Posterior vena cava (tissue), 2 donors: ENCODE data around the gene MRGPRX2. TPM values are rescaled to one million over a fixed set of nuclear protein-coding genes. Genes with fewer than 3 reads are reported as not detected.

ENCODE experiments used
- DNase-seq: peaks from one replicate; pipeline ENCODE4 v3.0.0-alpha.2; 2020; ENCODE audit warnings: low spot score
- intact Hi-C, 2 donors: fragments of 100-400 bp; cut with DNase I; formaldehyde crosslinking; loops; one replicate each; pipeline versions ENCODE4 v1.14.1 to v1.14.2; 2022 to 2023
- total RNA-seq, 2 donors: library from RNA; stranded (reverse); fragmentation: NEBNext Ultra II Directional; extraction: Animal tissue kit (Norgen Biotek cat#: 25700); gene quantifications; one replicate each; pipeline ENCODE4 v1.2.1, GENCODE V29; 2021
- donor health status: DM: yes; HTN: yes; CAD: no.
- donor health status: DM: yes; HTN: yes; CAD: no.

The MRGPRX2 gene
- total RNA-seq, 2 donors from 2014 or later, result 0.10 to 1.0 TPM

DNA sequence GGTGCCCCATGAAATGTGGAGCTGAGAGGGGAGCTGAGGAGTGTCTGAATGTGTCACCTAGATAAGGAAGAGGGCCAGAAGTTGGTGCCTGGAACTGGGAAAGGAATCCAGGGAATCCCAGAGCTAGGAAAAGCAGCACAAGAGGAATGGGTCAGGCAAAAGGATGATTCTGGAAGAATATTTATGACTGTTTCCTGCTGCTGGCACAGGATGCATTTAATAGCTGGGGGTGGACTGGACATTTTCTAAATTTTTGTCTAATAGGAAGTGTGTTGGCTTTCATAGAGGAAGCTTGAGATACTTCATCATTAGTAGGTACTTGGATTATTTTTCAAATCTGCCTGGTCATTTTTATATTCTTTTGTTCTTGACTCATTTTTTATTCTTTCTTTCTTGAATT is 17.4 kb upstream of the MRGPRX2 start:
- intact Hi-C loops, result loop anchor here in 1 of 2 donors (10.0 kb wide), 1 partner anchor 657 kb away; no protein-coding TSS in a partner anchor

GRCh38 chr11:19076744-19077589 is 16.4 kb upstream of the MRGPRX2 start:
- intact Hi-C loops, result loop anchor here in 1 of 2 donors (10.0 kb wide), 1 partner anchor 658 kb away; no protein-coding TSS in a partner anchor
- DNase-seq, result peak; percentile 84

More for the DNA sequence above, 17.4 kb upstream of the MRGPRX2 start:
- no peak for DNase-seq

DNA sequence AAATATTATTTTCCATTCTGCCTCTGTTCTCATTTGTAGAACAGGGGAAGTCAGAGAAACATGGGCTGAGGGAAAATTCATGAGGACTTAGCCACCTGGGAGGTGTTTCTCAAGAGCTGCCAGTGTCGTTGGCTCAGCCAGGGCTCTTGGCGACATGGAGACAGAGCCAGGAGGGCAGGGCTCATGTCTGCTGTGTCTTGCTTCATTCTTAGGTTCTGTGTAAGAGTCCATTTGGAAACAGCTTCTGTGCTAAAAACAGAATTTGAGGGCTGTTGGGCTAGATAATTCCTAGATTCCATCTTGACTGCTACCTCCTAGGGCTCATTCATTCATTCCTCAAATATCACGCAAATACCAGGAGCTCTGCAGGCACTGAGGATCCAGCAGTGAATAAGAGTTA is 15.1 kb upstream of the MRGPRX2 start:
- intact Hi-C loops, result loop anchor here in 1 of 2 donors (10.0 kb wide), 1 partner anchor 659 kb away; no protein-coding TSS in a partner anchor
- DNase-seq, result no peak

- intact Hi-C loops, result loop anchor here in 1 of 2 donors (10.0 kb wide), 1 partner anchor 661 kb away; no protein-coding TSS in a partner anchor
- DNase-seq, result no peak
Measured at GRCh38 chr11:19073454-19074415, 13.2 kb upstream of the MRGPRX2 start.

GRCh38 chr11:19072464-19072863 is 11.9 kb upstream of the MRGPRX2 start:
- DNase-seq, result no peak

DNA sequence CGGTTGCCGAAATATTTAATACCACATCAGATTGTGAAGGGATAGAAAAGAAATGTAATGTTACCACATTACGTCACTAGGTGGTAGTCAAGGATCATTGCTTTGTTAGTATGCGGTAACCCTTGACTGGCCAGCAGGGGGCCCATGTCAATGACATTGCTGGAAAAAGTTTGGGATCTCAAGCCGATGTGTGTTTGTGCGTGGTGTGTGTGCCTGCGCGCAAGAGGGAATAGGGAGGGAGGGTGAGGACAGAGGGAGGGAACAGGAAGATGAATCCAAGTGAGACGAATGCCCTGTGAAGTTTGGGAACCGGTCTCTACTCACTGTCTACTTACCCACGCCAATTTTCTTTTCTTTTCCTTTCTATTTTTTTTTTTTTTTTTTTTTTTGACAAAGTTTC is 10.7 kb upstream of the MRGPRX2 start:
- DNase-seq, result peak; percentile 86
- intact Hi-C loops, result loop anchor here in 1 of 2 donors (10.0 kb wide), 1 partner anchor 664 kb away; no protein-coding TSS in a partner anchor

More at GRCh38 chr11:19072464-19072863, 11.9 kb upstream of the MRGPRX2 start:
- intact Hi-C loops, result loop anchor here in 1 of 2 donors (10.0 kb wide), 1 partner anchor 662 kb away; no protein-coding TSS in a partner anchor

DNA sequence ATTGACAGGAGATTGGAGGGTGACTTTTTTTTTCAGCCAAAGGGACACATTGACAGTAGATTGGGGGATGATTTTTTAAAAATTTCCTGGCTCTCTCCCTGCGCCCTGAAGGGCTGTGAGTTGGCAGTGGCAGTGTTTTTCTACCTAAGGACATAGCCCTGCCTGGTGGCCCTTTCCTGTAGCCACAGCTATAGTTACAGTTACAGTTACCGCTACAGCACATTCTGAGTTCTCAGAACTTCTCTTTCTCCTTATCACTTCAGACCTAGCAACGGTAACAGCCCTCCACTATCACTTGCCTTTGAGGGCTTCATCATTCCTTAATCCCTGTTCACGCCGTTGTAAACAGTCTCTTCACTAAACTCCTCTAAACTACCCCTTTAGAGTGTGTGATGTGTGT is 684 bp downstream of the MRGPRX2 start:
- no peak for DNase-seq
- intact Hi-C loops, result no loop called here

DNA sequence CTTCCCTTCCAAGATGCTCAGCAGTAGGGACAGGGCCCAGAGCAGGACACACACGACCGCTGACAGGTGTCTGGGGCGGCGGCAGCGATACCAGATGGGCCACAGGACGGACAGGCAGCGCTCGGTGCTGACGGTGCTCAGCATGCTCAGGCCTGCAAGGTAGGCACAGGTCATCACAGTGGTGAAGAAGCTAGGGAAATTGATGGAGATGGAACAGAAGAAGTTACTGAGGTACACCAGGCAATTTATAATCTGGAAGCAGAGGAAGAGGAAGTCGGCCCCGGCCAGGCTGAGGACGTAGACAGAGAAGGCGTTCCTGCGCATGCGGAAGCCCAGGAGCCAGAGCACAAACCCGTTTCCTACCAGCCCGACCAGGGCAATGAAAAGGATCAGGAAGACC is 4.6 kb downstream of the MRGPRX2 start:
- DNase-seq, result no peak
- intact Hi-C loops, result no loop called here

GRCh38 chr11:19055016-19055415 is 5.5 kb downstream of the MRGPRX2 start:
- intact Hi-C loops, result no loop called here

GRCh38 chr11:19053909-19054308 is 6.6 kb downstream of the MRGPRX2 start:
- intact Hi-C loops, result no loop called here
- DNase-seq, result no peak

More at GRCh38 chr11:19055016-19055415, 5.5 kb downstream of the MRGPRX2 start:
- DNase-seq, result no peak

DNA sequence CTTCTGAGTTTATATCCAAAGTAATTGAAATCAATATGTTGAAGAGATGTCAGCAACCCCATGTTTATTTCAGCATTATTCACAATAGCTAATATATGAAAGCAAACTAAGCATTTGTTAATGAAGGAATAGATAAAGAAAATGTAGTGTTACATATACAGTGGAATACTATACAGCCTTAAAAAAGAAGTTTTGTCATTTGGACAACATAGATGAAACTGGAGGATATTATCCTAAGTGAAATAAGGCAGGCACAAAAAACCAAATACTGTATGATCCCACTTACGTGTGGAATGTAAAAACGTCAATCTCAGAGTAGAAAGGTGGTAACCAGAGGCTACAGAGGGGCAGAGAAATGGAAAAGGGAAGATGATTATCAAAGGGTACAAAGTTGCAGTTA is 10.2 kb downstream of the MRGPRX2 start:
- DNase-seq, result no peak
- intact Hi-C loops, result no loop called here

DNA sequence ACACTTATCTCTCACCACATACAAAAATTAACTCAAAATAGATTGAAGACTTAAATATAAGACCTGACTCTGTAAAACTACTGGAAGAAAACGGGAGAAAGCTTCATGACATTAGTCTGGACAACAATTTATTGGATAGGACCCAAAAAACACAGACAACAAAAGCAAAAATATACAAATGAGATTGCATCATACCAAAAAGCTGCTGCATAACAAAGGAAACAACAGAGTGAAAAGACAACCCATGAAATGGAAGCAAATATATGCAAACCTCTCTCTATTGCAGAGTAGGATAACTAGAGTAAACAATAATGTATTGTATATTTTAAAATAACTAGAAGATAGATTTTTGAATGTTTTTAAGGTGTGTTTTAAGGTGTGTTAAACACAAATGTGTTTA is 11.2 kb downstream of the MRGPRX2 start:
- no peak for DNase-seq
- intact Hi-C loops, result no loop called here

DNA sequence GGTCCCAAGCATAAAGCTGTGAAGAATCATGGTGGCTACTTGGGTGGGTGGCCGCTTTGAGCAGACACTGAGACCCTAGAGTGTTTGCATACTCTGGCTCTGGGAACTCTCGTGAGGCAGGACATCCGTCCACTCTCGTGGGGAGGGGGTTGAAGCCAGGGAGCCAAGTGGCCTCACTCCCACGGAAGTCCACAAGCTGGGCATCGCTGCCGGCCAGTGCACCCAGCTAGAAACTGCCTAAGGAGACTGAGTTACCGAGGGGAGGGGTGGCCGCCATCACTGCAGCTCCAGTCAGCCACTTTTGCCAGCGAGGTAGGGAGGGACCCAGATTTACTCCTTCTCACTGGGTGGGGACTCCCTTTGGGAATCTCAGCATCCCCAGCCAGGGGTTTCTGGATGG is 20.5 kb downstream of the MRGPRX2 start:
- intact Hi-C loops, result no loop called here
- no peak for DNase-seq

DNA sequence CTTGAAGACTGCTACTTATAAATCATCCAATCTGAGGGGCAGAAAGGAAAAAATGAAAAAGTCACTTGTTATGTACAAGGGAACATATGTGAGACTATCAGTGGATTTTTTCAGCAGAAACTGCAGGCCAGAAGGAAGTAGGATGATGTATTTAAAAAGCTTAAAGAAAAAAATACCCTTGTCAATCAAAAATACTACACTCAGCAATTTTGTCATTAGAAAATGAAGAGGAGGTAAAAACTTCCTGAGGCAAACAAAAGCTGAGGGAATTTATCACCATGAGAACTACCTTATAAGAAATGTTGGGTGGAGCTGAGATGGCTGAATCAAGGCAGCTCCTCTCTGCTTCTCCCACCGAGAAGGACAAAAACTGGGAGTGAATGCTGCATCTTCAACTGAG is 21.1 kb downstream of the MRGPRX2 start:
- no peak for DNase-seq
- intact Hi-C loops, result loop anchor here in 1 of 2 donors (10.0 kb wide), 1 partner anchor 495 kb away; no protein-coding TSS in a partner anchor

GRCh38 chr11:19032990-19033389 is 27.5 kb downstream of the MRGPRX2 start:
- DNase-seq, result no peak
- intact Hi-C loops, result loop anchor here in 1 of 2 donors (5.0 to 10.0 kb wide), 2 partner anchors 144 to 502 kb away; no protein-coding TSS in a partner anchor

DNA sequence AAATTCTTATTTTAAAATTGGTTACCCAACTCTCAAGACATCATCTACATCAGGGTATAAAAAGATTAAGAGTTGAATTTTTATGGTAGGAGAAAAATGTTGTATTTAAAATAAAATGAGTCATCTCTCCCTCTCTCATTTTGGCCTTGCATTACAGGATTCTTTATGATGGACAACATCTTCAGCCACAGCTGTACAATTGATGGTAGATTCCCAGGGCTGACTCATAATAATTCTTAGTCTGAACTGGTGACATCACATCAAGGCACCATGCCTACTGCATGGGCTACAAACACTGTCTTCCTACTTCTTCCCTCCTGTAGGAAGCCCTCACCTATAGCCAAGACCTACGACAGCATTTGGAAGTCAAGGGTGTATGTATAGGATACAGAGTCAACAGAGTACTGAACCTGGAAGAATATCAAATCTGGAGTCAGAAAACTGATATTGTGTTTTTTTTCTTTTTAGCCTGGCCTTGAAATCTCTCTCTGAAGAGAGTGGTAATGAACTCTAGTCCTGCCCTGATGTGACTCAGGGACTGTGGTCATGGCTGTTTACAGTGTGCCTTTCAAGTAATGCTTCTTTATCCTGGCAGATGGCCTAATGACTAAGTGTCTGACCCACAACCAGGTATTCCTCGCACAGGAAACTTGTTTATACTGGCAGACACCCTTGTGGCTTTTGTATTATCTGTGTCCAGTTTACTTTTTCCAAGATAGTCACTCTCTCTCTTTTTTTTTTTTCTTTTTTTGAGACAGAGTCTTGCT is 32.5 kb downstream of the MRGPRX2 start:
- intact Hi-C loops, result no loop called here
- no peak for DNase-seq

DNA sequence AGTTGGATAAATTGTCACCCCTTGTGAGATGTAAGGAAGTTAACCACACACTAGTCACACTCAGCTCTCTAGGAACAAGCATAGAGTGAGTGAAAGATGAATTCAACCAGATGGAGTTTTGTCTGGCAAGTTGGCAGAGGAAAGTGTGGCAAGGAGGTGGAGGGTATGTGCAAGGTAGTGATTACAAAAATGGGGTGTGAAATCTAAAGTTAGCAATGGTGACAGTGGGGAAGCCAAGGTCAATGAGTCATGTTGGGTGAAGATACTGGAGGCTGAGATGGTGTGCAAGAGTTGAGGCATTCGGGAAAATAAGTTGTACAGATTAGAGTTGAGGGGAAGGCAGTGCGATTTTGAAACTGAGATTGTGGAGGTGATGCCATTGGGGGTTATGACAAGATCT is 33.7 kb downstream of the MRGPRX2 start:
- intact Hi-C loops, result no loop called here
- DNase-seq, result no peak

DNA sequence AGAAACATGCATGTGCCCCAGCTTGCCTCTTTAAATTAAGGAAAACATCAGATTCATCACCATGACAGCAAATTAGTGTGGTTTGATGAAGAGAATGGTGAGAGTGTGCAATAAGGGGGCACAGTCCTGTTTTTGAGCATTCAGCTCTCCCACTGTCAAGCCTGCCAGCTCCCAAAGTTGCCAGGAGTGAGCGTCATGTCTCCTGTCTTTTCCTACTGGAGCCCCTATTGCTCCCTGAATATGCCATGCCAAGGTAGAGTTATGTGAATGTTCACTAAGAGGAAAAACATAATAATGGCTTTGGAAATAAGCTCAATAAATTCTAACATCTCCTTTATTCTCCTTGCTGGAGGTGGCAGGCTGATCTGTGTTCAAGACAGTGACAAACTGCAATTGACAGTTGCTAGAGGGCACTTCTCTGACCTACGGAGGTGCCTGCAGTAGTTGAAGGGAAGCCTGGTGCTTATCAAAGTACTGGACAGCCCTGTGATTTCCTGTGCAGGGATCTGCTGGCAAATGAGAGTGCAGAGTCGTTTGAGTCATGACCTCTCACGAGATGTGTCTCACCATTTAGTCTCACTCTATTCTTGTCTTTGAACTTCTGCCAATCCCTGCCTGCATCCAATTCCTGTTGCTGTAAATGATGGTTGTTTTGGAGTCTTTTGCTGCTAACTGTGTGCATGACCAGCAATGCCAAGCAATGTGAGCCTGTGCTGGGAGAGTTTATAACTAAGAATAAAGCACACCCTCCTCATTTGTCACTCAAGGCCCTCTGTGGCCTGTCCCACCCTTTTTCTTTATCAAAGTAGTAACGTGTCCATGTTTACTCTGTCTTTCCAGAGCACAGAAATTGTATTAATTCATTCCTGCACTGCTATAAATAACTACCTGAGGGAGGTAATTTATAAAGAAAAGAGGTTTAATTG is 34.8 kb downstream of the MRGPRX2 start:
- no peak for DNase-seq
- intact Hi-C loops, result no loop called here
